NB4 (cell line): ENCODE results near the gene ZSCAN9.

Experiments used
- DNase-seq: peaks from one replicate; pipeline ENCODE4 v3.0.0; 2010; ENCODE audit warnings: low read depth
- H3K4me3 ChIP-seq: one replicate; pipeline ENCODE4 v1.5.1; 2011; ENCODE audit warnings: mild to moderate bottlenecking, low read depth, low read length, moderate library complexity
- MYC ChIP-seq: IDR thresholded peaks from 2 replicates; pipeline ENCODE4 v1.6.1; 2011; ENCODE audit warnings: low read depth, low read length
- POLR2A ChIP-seq: IDR thresholded peaks from 2 replicates; pipeline ENCODE4 v1.6.1; 2011; ENCODE audit warnings: mild to moderate bottlenecking; ENCODE audit not compliant: insufficient read length; ENCODE audit errors: extremely low read depth
- TF ChIP-seq, protein P1 (sequence below): IDR thresholded peaks from 2 replicates; pipeline ENCODE4 v1.6.1; 2011; ENCODE audit warnings: low read depth, low read length
- TF ChIP-seq, protein P2 (sequence below): IDR thresholded peaks from one replicate; pipeline ENCODE4 v1.5.1; 2012; ENCODE audit warnings: low read depth, low read length

ZSCAN9 gene

DNA sequence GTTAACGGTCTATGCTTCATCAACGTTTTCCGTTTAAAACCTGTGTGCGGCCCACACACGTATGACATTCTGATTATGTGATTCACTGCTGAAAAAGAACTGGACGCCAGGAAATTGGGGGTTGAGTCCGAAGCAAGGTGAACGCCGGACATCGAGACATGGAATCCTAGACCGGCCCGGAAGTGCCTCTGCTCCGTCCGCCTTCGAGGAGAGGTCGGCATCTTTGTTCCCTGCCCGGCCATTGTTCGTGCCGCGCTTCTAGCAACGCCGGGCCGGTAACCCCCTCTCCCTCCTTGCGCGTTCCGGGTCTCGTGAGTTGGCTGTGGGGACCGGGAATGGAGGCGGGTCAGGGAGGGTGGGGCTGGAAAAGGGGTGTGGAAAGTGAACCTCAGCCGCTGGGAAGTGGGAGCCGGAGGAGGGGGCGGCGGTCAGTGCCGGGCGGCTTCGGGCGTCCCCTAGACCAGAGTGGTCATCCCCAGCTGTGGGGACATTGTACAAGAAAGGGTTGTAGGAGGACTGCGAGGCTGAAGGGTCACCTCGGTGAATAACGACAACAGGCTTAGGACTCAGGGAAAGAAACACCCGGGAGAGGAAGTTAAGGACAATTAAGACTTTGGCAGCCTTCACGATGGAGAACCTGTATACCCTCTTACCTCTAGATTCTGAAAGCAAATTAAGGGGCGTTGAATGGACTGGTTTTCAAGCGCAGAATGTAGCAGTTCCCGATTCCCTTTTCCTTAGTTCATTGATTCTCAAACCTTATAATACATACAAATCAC, at the start of gene ZSCAN9:
Gene ZSCAN9, plus strand, starts transcription at position 220 of the 779 bp plus-strand sequence. CDS start 1,810 bp downstream, outside the sequence.
- DNase-seq: peak; percentile 90
- TF ChIP-seq, protein P1, sequence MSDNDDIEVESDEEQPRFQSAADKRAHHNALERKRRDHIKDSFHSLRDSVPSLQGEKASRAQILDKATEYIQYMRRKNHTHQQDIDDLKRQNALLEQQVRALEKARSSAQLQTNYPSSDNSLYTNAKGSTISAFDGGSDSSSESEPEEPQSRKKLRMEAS: no peak
- TF ChIP-seq, protein P2, sequence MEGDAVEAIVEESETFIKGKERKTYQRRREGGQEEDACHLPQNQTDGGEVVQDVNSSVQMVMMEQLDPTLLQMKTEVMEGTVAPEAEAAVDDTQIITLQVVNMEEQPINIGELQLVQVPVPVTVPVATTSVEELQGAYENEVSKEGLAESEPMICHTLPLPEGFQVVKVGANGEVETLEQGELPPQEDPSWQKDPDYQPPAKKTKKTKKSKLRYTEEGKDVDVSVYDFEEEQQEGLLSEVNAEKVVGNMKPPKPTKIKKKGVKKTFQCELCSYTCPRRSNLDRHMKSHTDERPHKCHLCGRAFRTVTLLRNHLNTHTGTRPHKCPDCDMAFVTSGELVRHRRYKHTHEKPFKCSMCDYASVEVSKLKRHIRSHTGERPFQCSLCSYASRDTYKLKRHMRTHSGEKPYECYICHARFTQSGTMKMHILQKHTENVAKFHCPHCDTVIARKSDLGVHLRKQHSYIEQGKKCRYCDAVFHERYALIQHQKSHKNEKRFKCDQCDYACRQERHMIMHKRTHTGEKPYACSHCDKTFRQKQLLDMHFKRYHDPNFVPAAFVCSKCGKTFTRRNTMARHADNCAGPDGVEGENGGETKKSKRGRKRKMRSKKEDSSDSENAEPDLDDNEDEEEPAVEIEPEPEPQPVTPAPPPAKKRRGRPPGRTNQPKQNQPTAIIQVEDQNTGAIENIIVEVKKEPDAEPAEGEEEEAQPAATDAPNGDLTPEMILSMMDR: no peak
- TF ChIP-seq MYC (no peak), POLR2A (peak; percentile 52)
- peak within 1 kb of the TSS; percentile 93 for H3K4me3 ChIP-seq

DNA sequence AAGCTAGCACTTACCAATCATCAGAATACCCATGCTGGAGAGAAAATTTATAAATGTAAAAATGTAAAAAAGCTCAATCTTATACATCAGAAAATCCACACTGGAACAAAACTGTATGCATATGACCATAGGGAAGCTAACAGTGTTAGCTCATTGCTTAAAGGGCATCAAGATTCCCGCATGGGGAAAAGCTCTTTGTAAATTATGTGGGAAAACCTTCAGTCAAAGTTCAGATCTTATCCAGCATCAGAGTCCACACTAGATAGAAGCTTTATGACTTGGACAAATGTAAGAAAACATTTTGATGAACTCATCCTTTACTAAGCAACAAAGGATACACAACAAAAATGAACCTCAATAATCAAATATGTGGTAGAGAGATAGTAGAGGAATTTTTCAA, 48.7 kb upstream of the ZSCAN9 start:
- no peak overlapping the region for H3K4me3 ChIP-seq
- no peak for DNase-seq
- TF ChIP-seq, protein P1: no peak
- TF ChIP-seq, protein P2: no peak
- TF ChIP-seq POLR2A: no peak
- no peak for TF ChIP-seq MYC

DNA sequence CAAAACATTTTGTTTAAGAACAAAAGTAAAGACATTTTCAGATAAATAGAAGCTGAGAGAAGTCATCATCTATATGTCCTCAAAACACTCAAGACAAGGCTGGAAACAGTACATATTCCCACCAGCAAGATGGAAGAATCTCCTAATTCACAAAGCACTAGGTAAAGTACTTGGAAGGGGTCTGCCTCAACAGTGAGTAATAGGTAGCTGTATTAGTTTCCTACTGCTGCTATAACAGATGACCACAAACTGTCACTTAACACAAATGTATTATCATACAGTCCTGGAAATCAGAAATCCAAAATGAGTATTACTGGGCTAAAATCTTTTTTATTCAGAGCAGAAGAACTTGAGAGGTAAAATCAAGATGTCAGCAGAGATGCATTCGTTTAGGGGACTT, 42.8 kb upstream of the ZSCAN9 start:
- TF ChIP-seq POLR2A (no peak), MYC (no peak)
- TF ChIP-seq, protein P1: no peak
- TF ChIP-seq, protein P2: no peak
- DNase-seq: no peak
- H3K4me3 ChIP-seq: no peak overlapping the region

DNA sequence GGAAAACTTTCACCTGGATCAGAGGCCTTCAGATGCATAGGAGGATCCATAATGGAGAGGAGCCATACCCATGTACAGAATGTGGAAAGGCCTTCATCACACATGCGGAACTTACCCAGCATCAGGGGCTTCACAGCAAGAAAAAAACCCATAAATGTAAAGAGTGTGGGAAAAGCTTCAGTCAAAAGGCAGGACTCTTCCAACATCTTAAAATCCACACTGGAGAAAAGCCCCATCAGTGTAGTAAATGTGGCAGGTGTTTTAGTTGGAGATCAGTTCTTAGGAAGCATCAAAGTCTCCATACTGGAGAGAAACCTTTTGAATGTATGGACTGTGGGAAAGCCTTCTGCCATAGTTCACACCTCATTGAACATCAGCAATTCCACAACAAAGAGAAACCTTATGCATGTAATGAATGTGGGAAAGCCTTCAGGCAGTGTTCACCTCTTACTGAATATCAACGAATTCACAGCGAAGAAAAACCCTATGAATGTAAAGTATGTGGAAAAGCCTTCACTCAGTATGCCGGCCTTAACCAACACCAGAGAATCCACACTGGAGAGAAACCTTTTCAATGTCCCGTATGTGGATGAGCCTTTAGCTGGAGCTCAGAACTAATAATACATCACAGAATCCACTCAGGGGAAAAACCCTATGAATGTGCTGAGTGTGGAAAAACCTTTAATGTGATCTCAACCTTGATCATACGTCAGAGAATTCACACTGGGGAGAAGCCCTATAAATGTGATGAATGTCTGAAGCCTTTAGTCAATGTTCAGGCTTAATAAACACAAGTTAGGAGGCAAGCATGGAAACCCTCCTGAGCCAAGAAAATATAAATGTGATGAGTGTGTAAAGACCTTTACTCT, 36.7 kb upstream of the ZSCAN9 start:
- no peak for DNase-seq
- TF ChIP-seq, protein P2: no peak
- TF ChIP-seq MYC: no peak
- TF ChIP-seq POLR2A: no peak
- TF ChIP-seq, protein P1: no peak
- H3K4me3 ChIP-seq: no peak overlapping the region

DNA sequence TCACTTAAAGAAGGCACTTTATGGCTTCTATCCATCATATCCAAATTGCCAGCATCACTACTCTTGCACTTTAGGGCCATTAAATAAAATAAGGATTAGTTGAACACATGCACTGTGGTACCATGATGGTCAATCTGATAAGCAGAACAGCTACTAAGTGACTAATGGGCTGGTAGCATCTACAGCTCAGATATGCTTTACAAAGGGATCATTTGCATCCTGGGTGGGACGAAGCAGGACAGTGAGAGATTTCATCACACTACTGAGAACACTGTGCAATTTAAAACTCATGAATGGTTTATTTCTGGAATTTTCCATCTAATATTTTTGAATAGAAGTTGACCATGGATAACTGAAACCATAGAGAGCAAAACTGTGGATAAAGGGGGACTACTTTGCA, 25.1 kb upstream of the ZSCAN9 start:
- TF ChIP-seq MYC (no peak), POLR2A (no peak)
- TF ChIP-seq, protein P1: no peak
- TF ChIP-seq, protein P2: no peak
- DNase-seq: no peak
- H3K4me3 ChIP-seq: no peak overlapping the region
